HCT116 (cell line): ENCODE data around the gene DNM2. TPM values are rescaled to one million over a fixed set of nuclear protein-coding genes. Genes with fewer than 3 reads are reported as not detected.

Experiments
- ATAC-seq: fragments of 200-7000 bp; cut with Tn5 transposase; 2 replicates; pipeline ENCODE4 v1.9.1; 2020; ENCODE audit warnings: mild to moderate bottlenecking, moderate library complexity
- BruUV-seq: library from RNA; stranded (reverse); fragments of 400-500 nt; replicated peaks from 2 replicates; lab custom pipeline; 2021; lab: Mats Ljungman, UMichigan
- CTCF ChIA-PET: fragments of 300-600 bp; sonication (Branson Sonifier 250); formaldehyde crosslinking; loops from one replicate; lab custom pipeline; 2021; ENCODE audit warnings: antibody characterized with exemption; lab: Charles Lee
- POLR2A ChIA-PET: fragments of 300-600, 350-600 bp; sonication (Branson Sonifier 250); formaldehyde crosslinking; loops from one replicate; lab custom pipeline; 2021; ENCODE audit warnings: antibody characterized with exemption; lab: Charles Lee
- RAD21 ChIA-PET, 2 experiments: fragments of 300-600 bp; sonication (Branson Sonifier 250); formaldehyde crosslinking; loops; one replicate each; lab custom pipeline; 2023; ENCODE audit warnings: low total read pairs in 2 of 2; ENCODE audit not compliant: uncharacterized antibody in 2 of 2, unreplicated experiment in 2 of 2, low non-redundant PET in 1 of 2; lab: Charles Lee
- DNase-seq: peaks from one replicate; pipeline ENCODE4 v3.0.0-alpha.2; 2010; ENCODE audit warnings: low read depth, low spot score
- H2AFZ ChIP-seq: fragments of 200-600 bp; shearing (Covaris generic), sonication (generic); 2 replicates; pipeline ENCODE4 v1.6.1; 2017; ENCODE audit warnings: low read depth, mixed run types, mixed read lengths, antibody characterized with exemption, low read length; ENCODE audit not compliant: poor library complexity, severe bottlenecking
- H3K27ac ChIP-seq: 2 replicates; pipeline ENCODE4 v1.5.1; 2012; ENCODE audit warnings: low read depth, low read length
- H3K27me3 ChIP-seq: fragments of 200-600 bp; sonication (generic); 2 replicates; pipeline ENCODE4 v1.6.1; 2016; ENCODE audit warnings: mixed run types, low read length, mixed read lengths; ENCODE audit not compliant: insufficient read depth
- H3K36me3 ChIP-seq, 2 experiments: fragments of 200-500 bp in 1 of 2; fragments of 200-600 bp in 1 of 2; sonication (Bioruptor generic) in 1 of 2; sonication (generic) in 1 of 2; 2 replicates each; pipeline versions ENCODE4 v1.5.1 to v1.6.1; 2014 to 2016; ENCODE audit warnings: low read length in 2 of 2, inconsistent platforms in 1 of 2, mixed read lengths in 1 of 2, mixed run types in 1 of 2; ENCODE audit not compliant: insufficient read depth in 2 of 2, control insufficient read depth in 1 of 2
- H3K4me1 ChIP-seq, 2 experiments: fragments of 200-600 bp in 1 of 2; sonication (generic) in 1 of 2; 2 replicates each; pipeline versions ENCODE4 v1.5.1 to v1.6.1; 2012 to 2017; ENCODE audit warnings: low read length in 2 of 2, inconsistent platforms in 1 of 2, mild to moderate bottlenecking in 1 of 2, mixed read lengths in 1 of 2, mixed run types in 1 of 2, moderate library complexity in 1 of 2; ENCODE audit not compliant: insufficient read depth in 2 of 2, control insufficient read depth in 1 of 2
- H3K4me2 ChIP-seq: fragments of 200-600 bp; sonication (generic); 2 replicates; pipeline ENCODE4 v1.6.1; 2017; ENCODE audit warnings: mixed run types, low read length, mixed read lengths
- H3K4me3 ChIP-seq, 2 experiments: fragments of 200-600 bp in 1 of 2; sonication (generic) in 1 of 2; replicated peaks in 1 of 2; 2 replicates each; pipeline ENCODE4 v1.5.1; 2011 to 2016; ENCODE audit warnings: low read length in 2 of 2, control low read depth in 1 of 2, low read depth in 1 of 2, mild to moderate bottlenecking in 1 of 2, mixed read lengths in 1 of 2, mixed run types in 1 of 2
- H3K79me2 ChIP-seq: fragments of 200-600 bp; sonication (generic); 2 replicates; pipeline ENCODE4 v1.6.1; 2017; ENCODE audit warnings: mild to moderate bottlenecking, mixed run types, low read length, moderate library complexity, mixed read lengths; ENCODE audit not compliant: insufficient read depth
- H3K9ac ChIP-seq: fragments of 200-600 bp; sonication (generic); 2 replicates; pipeline ENCODE4 v1.6.1; 2016; ENCODE audit warnings: low read length, mixed read lengths
- H3K9me2 ChIP-seq: fragments of 200-600 bp; sonication (generic), shearing (Covaris generic); 2 replicates; pipeline ENCODE4 v1.6.1; 2017; ENCODE audit warnings: mixed run types, mild to moderate bottlenecking, moderate library complexity; ENCODE audit not compliant: insufficient read depth
- H3K9me3 ChIP-seq, 2 experiments: fragments of 200-500 bp in 1 of 2; fragments of 200-600 bp in 1 of 2; sonication (Bioruptor generic) in 1 of 2; sonication (generic) in 1 of 2; 2 replicates each; pipeline ENCODE4 v1.6.1; 2014 to 2017; ENCODE audit warnings: low read length in 2 of 2, mixed read lengths in 2 of 2, inconsistent platforms in 1 of 2, low read depth in 1 of 2, mild to moderate bottlenecking in 1 of 2, mixed run types in 1 of 2, moderate library complexity in 1 of 2; ENCODE audit not compliant: control insufficient read depth in 1 of 2, insufficient read depth in 1 of 2
- H4K20me1 ChIP-seq: fragments of 200-600 bp; sonication (generic), shearing (Covaris generic); 2 replicates; pipeline ENCODE4 v1.6.1; 2017; ENCODE audit warnings: mixed run types, mild to moderate bottlenecking, moderate library complexity; ENCODE audit not compliant: insufficient read depth
- ATF3 ChIP-seq: IDR thresholded peaks from 2 replicates; pipeline ENCODE4 v1.6.1; 2012
- CBX3 ChIP-seq: IDR thresholded peaks from 2 replicates; pipeline ENCODE4 v1.6.1; 2012; ENCODE audit warnings: low read depth
- CEBPB ChIP-seq: IDR thresholded peaks from 2 replicates; pipeline ENCODE4 v1.6.1; 2012; ENCODE audit warnings: low read depth
- CTCF ChIP-seq, 3 experiments: fragments of 200-600 bp in 1 of 3; sonication (generic) in 1 of 3; IDR thresholded peaks in 2 of 3; conservative IDR thresholded peaks in 1 of 3; 2 replicates each; pipeline ENCODE4 v1.5.1; 2012 to 2017; ENCODE audit warnings: low read depth in 2 of 3, low read length in 2 of 3, antibody characterized with exemption in 1 of 3, borderline replicate concordance in 1 of 3, control low read depth in 1 of 3, mild to moderate bottlenecking in 1 of 3, mixed read lengths in 1 of 3, mixed run types in 1 of 3, moderate library complexity in 1 of 3; ENCODE audit not compliant: insufficient read depth in 1 of 3
- EGR1 ChIP-seq: IDR thresholded peaks from 2 replicates; pipeline ENCODE4 v1.6.1; 2012; ENCODE audit warnings: low read depth
- ELF1 ChIP-seq: IDR thresholded peaks from 2 replicates; pipeline ENCODE4 v1.6.1; 2012; ENCODE audit warnings: low read depth, borderline replicate concordance
- EZH2 ChIP-seq: fragments of 200-600 bp; sonication (generic); IDR thresholded peaks from 2 replicates; pipeline ENCODE4 v1.6.1; 2017; ENCODE audit warnings: antibody characterized with exemption, mixed run types
- EZH2phosphoT487 ChIP-seq: fragments of 200-600 bp; IDR thresholded peaks from 2 replicates; pipeline ENCODE4 v1.6.1; 2018; ENCODE audit warnings: antibody characterized with exemption, borderline replicate concordance
- FOSL1 ChIP-seq: IDR thresholded peaks from 2 replicates; pipeline ENCODE4 v1.6.1; 2012; ENCODE audit warnings: low read depth
- JUND ChIP-seq: IDR thresholded peaks from 2 replicates; pipeline ENCODE4 v1.6.1; 2012
- MAX ChIP-seq: IDR thresholded peaks from 2 replicates; pipeline ENCODE4 v1.6.1; 2012
- POLR2A ChIP-seq: IDR thresholded peaks from 2 replicates; pipeline ENCODE4 v1.7.0; 2011; ENCODE audit warnings: borderline replicate concordance; ENCODE audit not compliant: insufficient read depth, insufficient read length; ENCODE audit errors: extremely low read depth
- RAD21 ChIP-seq: IDR thresholded peaks from 2 replicates; pipeline ENCODE4 v1.6.1; 2012; ENCODE audit warnings: low read depth, mild to moderate bottlenecking
- SP1 ChIP-seq: IDR thresholded peaks from 2 replicates; pipeline ENCODE4 v1.6.1; 2012; ENCODE audit warnings: low read depth
- YY1 ChIP-seq: IDR thresholded peaks from 2 replicates; pipeline ENCODE4 v1.6.1; 2011; ENCODE audit warnings: low read length, low read depth, moderate library complexity, mild to moderate bottlenecking; ENCODE audit not compliant: insufficient replicate concordance; ENCODE audit errors: extremely low read depth
- ZFX ChIP-seq: fragments of 450-650 bp; IDR thresholded peaks from 2 replicates; pipeline ENCODE4 v1.6.1; 2017
- ZNF274 ChIP-seq: fragments of 200-500 bp; sonication (Bioruptor generic); IDR thresholded peaks from 2 replicates; pipeline ENCODE4 v1.6.1; 2014; ENCODE audit warnings: mild to moderate bottlenecking, low read depth, low read length, inconsistent platforms
- intact Hi-C: fragments of 100-400 bp; cut with micrococcal nuclease; formaldehyde crosslinking; loops from 2 replicates; pipeline ENCODE4 v1.10.0; 2022
- total RNA-seq: library from RNA; stranded (reverse); gene quantifications from one replicate; pipeline ENCODE4 v1.2.1, GENCODE V29; 2021; ENCODE audit not compliant: unreplicated experiment

Gene DNM2
- total RNA-seq, 1 experiment from 2014 or later, result 183 TPM

- TF ChIP-seq YY1, result no peak
- TF ChIP-seq EGR1, result no peak
- TF ChIP-seq MAX, result no peak
- TF ChIP-seq RAD21, result no peak
- TF ChIP-seq ZFX, result no peak
- TF ChIP-seq SP1, result no peak
- no peak for TF ChIP-seq CBX3
- no peak for TF ChIP-seq ZNF274
- TF ChIP-seq CEBPB, result no peak
- TF ChIP-seq ELF1, result no peak
- TF ChIP-seq ATF3, result no peak
- no peak for TF ChIP-seq JUND
- no peak for TF ChIP-seq EZH2
- no peak for TF ChIP-seq POLR2A
- TF ChIP-seq CTCF (IDR thresholded peaks at IDR 0.05 in 2 of 3, conservative IDR thresholded peaks at IDR 0.05 in 1 of 3; ENCODE audit: borderline replicate concordance in 1 of 3, insufficient read depth in 1 of 3, low read depth in 2 of 3, low read length in 2 of 3), result no peak
- TF ChIP-seq EZH2phosphoT487, result no peak
- TF ChIP-seq FOSL1, result no peak
- no peak overlapping the region for H3K4me3 ChIP-seq
- CTCF ChIA-PET, result no interaction called here
- POLR2A ChIA-PET, result no interaction called here
- RAD21 ChIA-PET, result no interaction called here
- peaks cover 0 to 10% of the 10 kb centered on the region in 2 experiments; a peak in 2 of 4 replicates for H3K36me3 ChIP-seq
- intact Hi-C loops, result no loop called here
- no TSS peak for BruUV-seq
- no peak overlapping the region for H3K4me2 ChIP-seq
- no peak overlapping the region for H2AFZ ChIP-seq
- no peaks in the 10 kb centered on the region for H3K9me3 ChIP-seq
- no peaks in the 10 kb centered on the region for H3K27me3 ChIP-seq
- no peak overlapping the region for H3K27ac ChIP-seq
- no peak overlapping the region for H3K9ac ChIP-seq
- peaks cover 4 to 9% of the 10 kb centered on the region in 2 experiments; a peak in 3 of 4 replicates for H3K4me1 ChIP-seq
- no peaks in the 10 kb centered on the region for H4K20me1 ChIP-seq
- ATAC-seq (no peak), DNase-seq (no peak)
- no peaks in the 10 kb centered on the region for H3K9me2 ChIP-seq
- no peaks in the 10 kb centered on the region for H3K79me2 ChIP-seq
Measured at GRCh38 chr19:10712754-10713153, 5.1 kb upstream of the DNM2 start.
